HL-60 (cell line): ENCODE measurements around the gene FAM107B.

Experiments used
- DNase-seq, 2 experiments: peaks; one replicate each; pipeline ENCODE4 v3.0.0-alpha.2; 2010 to 2020; ENCODE audit warnings: low read depth in 1 of 2, low spot score in 1 of 2
- H3K27ac ChIP-seq: fragments of 250-450 bp; sonication (Bioruptor Pico); replicated peaks from 2 replicates; pipeline ENCODE4 v1.5.1; 2020; ENCODE audit warnings: mild to moderate bottlenecking, moderate library complexity
- H3K27me3 ChIP-seq: fragments of 250-450 bp; sonication (Bioruptor Pico); 2 replicates; pipeline ENCODE4 v1.5.1; 2021; ENCODE audit warnings: mild to moderate bottlenecking, moderate library complexity; ENCODE audit not compliant: insufficient read depth, poor library complexity, severe bottlenecking
- H3K4me3 ChIP-seq: replicated peaks from 2 replicates; pipeline ENCODE4 v1.5.1; 2011; ENCODE audit warnings: mild to moderate bottlenecking, control low read depth, low read length; ENCODE audit not compliant: insufficient read depth
- CTCF ChIP-seq: IDR thresholded peaks from one replicate; pipeline ENCODE4 v1.5.1; 2011; ENCODE audit warnings: low read length, control low read depth, inconsistent platforms; ENCODE audit not compliant: insufficient read depth
- GABPA ChIP-seq: IDR thresholded peaks from 2 replicates; pipeline ENCODE4 v1.6.1; 2012; ENCODE audit warnings: low read depth
- POLR2AphosphoS5 ChIP-seq: IDR thresholded peaks from 2 replicates; pipeline ENCODE4 v1.6.1; 2012; ENCODE audit warnings: low read depth
- REST ChIP-seq: IDR thresholded peaks from 2 replicates; pipeline ENCODE4 v1.6.1; 2012; ENCODE audit warnings: low read depth; ENCODE audit not compliant: insufficient replicate concordance
- SPI1 ChIP-seq: IDR thresholded peaks from 2 replicates; pipeline ENCODE4 v1.6.1; 2012; ENCODE audit warnings: low read depth, mild to moderate bottlenecking, borderline replicate concordance

FAM107B gene

DNA sequence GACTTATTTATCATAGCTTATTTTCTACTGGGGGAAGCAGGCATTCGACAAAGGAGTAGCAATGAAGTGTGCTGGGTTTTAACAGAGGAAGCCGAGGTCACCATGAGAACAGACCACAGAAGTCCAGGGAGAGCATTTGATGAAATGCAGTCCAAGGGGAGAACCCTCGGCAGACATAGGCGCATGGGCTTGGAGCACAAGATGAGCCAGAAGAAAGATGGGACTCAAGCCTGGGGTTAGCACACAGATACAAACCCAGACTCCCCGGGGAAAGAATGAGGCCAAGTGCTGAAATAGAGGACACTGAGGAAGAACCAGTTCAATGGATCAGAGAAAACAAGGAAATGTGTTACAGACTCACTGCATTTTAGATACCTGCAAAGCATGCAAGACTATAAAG is 209.5 kb downstream of the FAM107B start:
- TF ChIP-seq CTCF (no peak), GABPA (no peak), REST (no peak), POLR2AphosphoS5 (no peak), SPI1 (no peak)
- H3K4me3 ChIP-seq, result no peak overlapping the region
- H3K27me3 ChIP-seq, result no peaks in the 10 kb centered on the region
- H3K27ac ChIP-seq, result no peak overlapping the region; the same call in 1 of the 2 replicates
- DNase-seq, result no peak

DNA sequence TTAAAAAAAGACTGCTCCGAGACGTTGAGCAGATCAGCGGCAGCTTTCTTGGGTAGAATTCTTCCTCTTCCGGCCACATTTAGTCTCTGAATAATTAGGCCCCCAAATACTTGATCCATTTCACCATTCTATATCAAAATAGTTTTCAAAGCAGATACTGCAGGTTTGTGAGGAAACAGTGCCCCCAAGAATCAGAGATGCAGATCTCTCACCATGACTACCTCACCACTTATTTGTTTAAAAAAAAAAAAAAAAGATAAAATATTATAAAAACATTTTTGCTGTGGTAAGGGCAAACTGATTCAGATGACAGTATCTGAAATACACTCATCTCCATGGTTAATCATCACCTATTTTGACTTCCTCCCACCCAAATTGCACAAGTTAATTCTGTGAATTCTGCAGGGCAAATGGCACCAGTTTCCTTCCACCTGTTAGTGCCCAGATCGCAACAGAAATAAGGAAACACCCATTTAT is 210.4 kb downstream of the FAM107B start:
- Histone ChIP-seq H3K27me3 (no peaks in the 10 kb centered on the region), H3K4me3 (no peak overlapping the region), H3K27ac (peak overlapping the region; percentile 43)
- DNase-seq, result no peak
- no peak for TF ChIP-seq CTCF
- no peak for TF ChIP-seq GABPA
- no peak for TF ChIP-seq POLR2AphosphoS5
- no peak for TF ChIP-seq REST
- TF ChIP-seq SPI1, result peak; percentile 16; the same call in 1 of the 2 replicates

DNA sequence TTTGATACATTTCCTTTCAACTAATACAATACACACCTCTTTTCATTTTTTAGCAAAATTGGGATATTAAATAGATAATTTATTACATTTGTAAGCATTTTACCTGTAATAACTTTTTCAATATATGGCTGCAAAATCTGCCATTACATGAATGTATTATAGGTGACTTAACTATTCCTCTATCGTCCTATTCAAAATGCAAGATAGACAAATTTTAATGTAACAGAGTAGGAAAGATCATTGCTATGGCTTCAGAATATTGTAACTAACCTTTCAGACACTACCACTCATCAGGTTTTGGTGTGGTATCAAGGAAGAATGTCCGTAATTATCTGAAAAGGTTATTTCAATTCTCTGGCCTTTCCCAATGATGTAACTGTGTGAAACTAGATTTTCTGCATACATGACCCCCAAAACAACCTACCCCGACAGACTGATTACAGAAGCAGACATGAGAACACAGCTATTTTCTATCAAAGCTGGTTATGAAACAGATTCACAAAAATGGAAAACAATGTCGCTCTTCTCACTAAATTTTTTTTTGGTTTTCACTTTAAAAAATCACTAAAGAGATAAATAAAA is 211.2 kb downstream of the FAM107B start:
- Histone ChIP-seq H3K27me3 (no peaks in the 10 kb centered on the region), H3K4me3 (no peak overlapping the region), H3K27ac (no peak overlapping the region)
- TF ChIP-seq CTCF (no peak), POLR2AphosphoS5 (no peak), GABPA (no peak), REST (no peak), SPI1 (no peak)
- no peak for DNase-seq
